A549 (cell line): ENCODE data around the gene TMEM117.

Experiments
- BHLHE40 ChIP-seq: IDR thresholded peaks from 2 replicates; pipeline ENCODE4 v1.6.1; 2012; ENCODE audit warnings: low read depth, low read length, inconsistent platforms
- CHD4 ChIP-seq: fragments of 200-600 bp; sonication (generic); IDR thresholded peaks from 2 replicates; pipeline ENCODE4 v1.6.1; 2016; ENCODE audit warnings: antibody characterized with exemption, mild to moderate bottlenecking, borderline replicate concordance
- EP300 ChIP-seq, 2 experiments: fragments of >200 bp; sonication (Bioruptor Twin); formaldehyde crosslinking; IDR thresholded peaks; 2 replicates in 1 of 2; 3 replicates in 1 of 2; pipeline ENCODE4 v1.6.1; 2016 to 2017
- HDAC2 ChIP-seq: fragments of 200-600 bp; sonication (generic); IDR thresholded peaks from 2 replicates; pipeline ENCODE4 v1.6.1; 2016
- MAFK ChIP-seq: fragments of 450-650 bp; IDR thresholded peaks from 2 replicates; pipeline ENCODE4 v1.6.1; 2014; ENCODE audit not compliant: partially characterized antibody
- MYC ChIP-seq: IDR thresholded peaks from 2 replicates; pipeline ENCODE4 v1.6.1; 2012; ENCODE audit warnings: mild to moderate bottlenecking, inconsistent platforms, low read length, improper control_type of control experiment, borderline replicate concordance
- POLR2A ChIP-seq: IDR thresholded peaks from 2 replicates; pipeline ENCODE4 v1.6.1; 2012; ENCODE audit warnings: mild to moderate bottlenecking, low read length
- TF ChIP-seq, protein P1 (sequence below): fragments of >200 bp; sonication (Bioruptor Twin); formaldehyde crosslinking; IDR thresholded peaks from 3 replicates; pipeline ENCODE4 v1.5.1; 2016
- TF ChIP-seq, protein P2 (sequence below): IDR thresholded peaks from 2 replicates; pipeline ENCODE4 v1.6.1; 2012
- TF ChIP-seq, protein P3 (sequence below): IDR thresholded peaks from 2 replicates; pipeline ENCODE4 v1.6.1; 2012

DNA sequence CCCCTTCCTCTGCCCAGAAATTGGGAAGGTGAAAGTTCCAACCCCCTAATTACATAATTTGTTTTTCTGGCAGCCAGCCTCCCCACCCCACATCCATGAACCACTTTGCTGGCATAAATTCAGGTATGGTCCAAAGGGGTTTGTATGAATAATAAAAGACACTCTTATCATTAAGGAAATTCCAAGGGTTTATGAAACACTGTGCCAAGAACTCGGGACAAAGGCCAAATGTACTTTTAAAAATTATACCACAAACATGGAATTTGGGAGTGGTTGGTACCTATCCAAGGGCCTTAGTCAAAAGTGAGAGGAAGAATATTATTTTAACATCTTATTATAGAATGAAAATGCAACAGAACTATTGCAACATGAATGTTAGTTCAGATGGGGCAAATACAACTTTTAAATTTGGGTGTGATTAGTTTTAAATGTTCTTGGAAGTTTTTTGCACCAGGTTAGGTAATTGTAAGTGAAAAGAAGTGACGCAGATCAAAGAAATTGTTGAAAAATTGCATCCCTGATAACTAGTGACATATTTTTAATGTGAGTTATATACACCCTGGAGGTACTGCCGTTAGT is 217.8 kb downstream of the TMEM117 start:
- no peak for TF ChIP-seq POLR2A
- TF ChIP-seq MAFK, result no peak
- TF ChIP-seq, protein P1, sequence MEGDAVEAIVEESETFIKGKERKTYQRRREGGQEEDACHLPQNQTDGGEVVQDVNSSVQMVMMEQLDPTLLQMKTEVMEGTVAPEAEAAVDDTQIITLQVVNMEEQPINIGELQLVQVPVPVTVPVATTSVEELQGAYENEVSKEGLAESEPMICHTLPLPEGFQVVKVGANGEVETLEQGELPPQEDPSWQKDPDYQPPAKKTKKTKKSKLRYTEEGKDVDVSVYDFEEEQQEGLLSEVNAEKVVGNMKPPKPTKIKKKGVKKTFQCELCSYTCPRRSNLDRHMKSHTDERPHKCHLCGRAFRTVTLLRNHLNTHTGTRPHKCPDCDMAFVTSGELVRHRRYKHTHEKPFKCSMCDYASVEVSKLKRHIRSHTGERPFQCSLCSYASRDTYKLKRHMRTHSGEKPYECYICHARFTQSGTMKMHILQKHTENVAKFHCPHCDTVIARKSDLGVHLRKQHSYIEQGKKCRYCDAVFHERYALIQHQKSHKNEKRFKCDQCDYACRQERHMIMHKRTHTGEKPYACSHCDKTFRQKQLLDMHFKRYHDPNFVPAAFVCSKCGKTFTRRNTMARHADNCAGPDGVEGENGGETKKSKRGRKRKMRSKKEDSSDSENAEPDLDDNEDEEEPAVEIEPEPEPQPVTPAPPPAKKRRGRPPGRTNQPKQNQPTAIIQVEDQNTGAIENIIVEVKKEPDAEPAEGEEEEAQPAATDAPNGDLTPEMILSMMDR, result no peak
- no peak for TF ChIP-seq BHLHE40
- TF ChIP-seq HDAC2, result no peak
- no peak for TF ChIP-seq EP300 (IDR thresholded peaks at IDR 0.05)
- TF ChIP-seq, protein P2, sequence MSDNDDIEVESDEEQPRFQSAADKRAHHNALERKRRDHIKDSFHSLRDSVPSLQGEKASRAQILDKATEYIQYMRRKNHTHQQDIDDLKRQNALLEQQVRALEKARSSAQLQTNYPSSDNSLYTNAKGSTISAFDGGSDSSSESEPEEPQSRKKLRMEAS, result no peak
- TF ChIP-seq CHD4, result no peak
- no peak for TF ChIP-seq MYC
- TF ChIP-seq, protein P3, sequence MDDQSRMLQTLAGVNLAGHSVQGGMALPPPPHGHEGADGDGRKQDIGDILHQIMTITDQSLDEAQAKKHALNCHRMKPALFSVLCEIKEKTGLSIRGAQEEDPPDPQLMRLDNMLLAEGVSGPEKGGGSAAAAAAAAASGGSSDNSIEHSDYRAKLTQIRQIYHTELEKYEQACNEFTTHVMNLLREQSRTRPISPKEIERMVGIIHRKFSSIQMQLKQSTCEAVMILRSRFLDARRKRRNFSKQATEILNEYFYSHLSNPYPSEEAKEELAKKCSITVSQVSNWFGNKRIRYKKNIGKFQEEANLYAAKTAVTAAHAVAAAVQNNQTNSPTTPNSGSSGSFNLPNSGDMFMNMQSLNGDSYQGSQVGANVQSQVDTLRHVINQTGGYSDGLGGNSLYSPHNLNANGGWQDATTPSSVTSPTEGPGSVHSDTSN, result no peak
